ENCODE measurements around the gene MTMR3. TPM values are rescaled to one million over a fixed set of nuclear protein-coding genes. Genes with fewer than 3 reads are reported as not detected.

MTMR3 gene
- total RNA-seq, 1 donor, result 26.9 TPM

DNA sequence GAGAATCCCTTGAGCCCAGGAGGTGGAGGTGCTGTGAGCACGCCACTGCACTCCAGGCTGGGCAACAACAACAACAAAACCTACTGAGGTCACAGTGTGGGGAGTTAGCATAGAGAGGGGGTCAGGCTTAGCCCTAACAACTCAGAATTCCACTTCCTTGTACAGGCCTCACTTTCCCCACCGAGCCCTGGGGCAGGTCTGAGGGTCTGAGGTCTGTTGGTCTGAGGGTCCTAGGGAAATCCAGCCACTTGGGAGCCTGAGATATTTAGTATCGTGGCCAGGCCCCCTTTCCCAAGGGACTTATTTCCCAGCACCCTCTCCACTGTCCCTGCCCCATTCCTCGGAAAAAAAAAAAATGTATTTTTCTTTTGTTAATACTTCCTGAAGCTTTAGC lies 162.5 kb downstream of the MTMR3 start:
- TF ChIP-seq, protein P1, sequence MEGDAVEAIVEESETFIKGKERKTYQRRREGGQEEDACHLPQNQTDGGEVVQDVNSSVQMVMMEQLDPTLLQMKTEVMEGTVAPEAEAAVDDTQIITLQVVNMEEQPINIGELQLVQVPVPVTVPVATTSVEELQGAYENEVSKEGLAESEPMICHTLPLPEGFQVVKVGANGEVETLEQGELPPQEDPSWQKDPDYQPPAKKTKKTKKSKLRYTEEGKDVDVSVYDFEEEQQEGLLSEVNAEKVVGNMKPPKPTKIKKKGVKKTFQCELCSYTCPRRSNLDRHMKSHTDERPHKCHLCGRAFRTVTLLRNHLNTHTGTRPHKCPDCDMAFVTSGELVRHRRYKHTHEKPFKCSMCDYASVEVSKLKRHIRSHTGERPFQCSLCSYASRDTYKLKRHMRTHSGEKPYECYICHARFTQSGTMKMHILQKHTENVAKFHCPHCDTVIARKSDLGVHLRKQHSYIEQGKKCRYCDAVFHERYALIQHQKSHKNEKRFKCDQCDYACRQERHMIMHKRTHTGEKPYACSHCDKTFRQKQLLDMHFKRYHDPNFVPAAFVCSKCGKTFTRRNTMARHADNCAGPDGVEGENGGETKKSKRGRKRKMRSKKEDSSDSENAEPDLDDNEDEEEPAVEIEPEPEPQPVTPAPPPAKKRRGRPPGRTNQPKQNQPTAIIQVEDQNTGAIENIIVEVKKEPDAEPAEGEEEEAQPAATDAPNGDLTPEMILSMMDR (IDR thresholded peaks at IDR 0.05; ENCODE audit: insufficient read depth, low read length), result no peak
- no peak overlapping the region for H3K4me3 ChIP-seq (ENCODE audit: low read depth, low read length)
- no peak for DNase-seq (ENCODE audit: low read depth)

- TF ChIP-seq, protein P1 (IDR thresholded peaks at IDR 0.05; ENCODE audit: insufficient read depth, low read length), result no peak
- DNase-seq (ENCODE audit: low read depth), result no peak
Observed at GRCh38 chr22:30045901-30046715, 163.1 kb downstream of the MTMR3 start.

GRCh38 chr22:30046716-30047363 lies 163.9 kb downstream of the MTMR3 start:
- no peak overlapping the region for H3K4me3 ChIP-seq (ENCODE audit: low read depth, low read length)
- TF ChIP-seq, protein P1 (IDR thresholded peaks at IDR 0.05; ENCODE audit: insufficient read depth, low read length), result no peak
- no peak for DNase-seq (ENCODE audit: low read depth)

More at GRCh38 chr22:30045901-30046715, 163.1 kb downstream of the MTMR3 start:
- no peak overlapping the region for H3K4me3 ChIP-seq (ENCODE audit: low read depth, low read length)

DNA sequence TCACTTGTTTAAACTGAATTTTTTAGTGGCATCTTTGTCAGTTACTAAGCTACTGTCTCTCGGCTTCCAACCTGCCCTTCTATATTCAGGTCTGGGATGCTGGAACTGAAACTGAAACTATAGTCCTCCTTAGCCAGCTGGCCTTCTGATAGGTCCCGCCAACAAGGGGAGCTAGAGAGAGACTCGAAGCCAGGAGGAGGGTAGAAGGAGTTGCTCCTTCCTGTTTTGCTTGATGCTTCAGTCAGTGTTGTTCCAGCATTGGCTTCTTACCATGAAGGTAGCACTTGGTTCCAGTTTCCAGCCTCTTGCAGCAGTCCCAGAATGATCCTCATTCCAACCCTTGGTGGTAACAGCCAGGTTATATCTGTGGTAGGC lies 164.4 kb downstream of the MTMR3 start:
- H3K4me3 ChIP-seq (ENCODE audit: low read depth, low read length), result no peak overlapping the region
- peak; percentile 28 for DNase-seq (ENCODE audit: low read depth)
- TF ChIP-seq, protein P1 (IDR thresholded peaks at IDR 0.05; ENCODE audit: insufficient read depth, low read length), result no peak

DNA sequence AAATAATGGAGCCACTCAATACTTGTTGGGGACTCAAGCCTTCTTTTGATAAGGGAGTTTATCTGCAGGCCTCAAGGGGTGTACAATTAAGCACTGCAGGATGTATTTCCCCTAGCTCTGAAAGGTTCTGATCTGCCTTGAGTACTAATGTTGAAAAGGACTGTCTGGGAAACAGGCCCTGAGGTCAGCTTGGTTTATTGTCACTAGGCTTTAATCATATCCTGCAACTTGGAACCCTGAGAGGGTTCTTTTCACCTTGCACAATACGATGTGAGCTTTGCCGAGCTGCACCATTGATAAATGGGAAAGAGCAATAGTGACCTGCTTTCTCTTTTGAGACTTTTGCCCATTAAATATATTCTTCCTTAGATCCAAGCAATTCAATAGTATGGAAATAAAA lies 165.7 kb downstream of the MTMR3 start:
- H3K4me3 ChIP-seq (ENCODE audit: low read depth, low read length), result no peak overlapping the region
- TF ChIP-seq, protein P1 (IDR thresholded peaks at IDR 0.05; ENCODE audit: insufficient read depth, low read length), result no peak
- no peak for DNase-seq (ENCODE audit: low read depth)

DNA sequence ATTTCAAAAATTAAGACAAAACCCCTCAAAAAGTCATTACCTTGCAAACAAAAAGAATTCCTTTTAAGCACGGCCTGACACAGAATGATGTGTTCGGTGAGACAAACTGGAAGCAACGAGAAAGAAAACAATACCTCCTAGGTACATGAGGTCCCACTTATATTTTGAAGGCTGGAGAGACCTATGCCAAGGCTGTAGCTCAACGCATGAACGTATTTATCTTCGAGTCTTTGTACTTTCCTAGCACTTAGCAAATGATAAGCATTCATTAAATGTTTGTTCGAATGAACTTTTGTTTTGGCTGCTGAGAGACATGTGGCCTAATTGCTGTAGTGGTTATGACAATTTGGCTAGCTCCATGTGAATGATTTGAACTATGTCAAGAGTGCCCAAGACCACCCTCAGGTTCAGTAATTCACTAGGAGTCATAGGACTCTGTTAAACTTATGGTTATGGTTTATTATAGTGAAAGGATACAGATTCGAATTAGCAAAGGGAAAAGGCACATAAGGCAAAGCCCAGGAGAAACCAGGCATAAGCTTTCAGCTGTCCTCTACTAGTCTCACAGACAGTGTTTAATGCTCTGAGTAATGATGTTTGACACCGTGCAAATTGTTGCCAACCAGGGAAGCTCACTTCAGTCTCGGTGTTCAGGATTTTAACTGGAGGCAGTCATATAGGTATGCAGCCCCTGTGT lies 171.2 kb downstream of the MTMR3 start:
- H3K4me3 ChIP-seq (ENCODE audit: low read depth, low read length), result no peak overlapping the region
- no peak for DNase-seq (ENCODE audit: low read depth)
- TF ChIP-seq, protein P1 (IDR thresholded peaks at IDR 0.05; ENCODE audit: insufficient read depth, low read length), result no peak
